Measurements from ENCODE around the gene CDC27. TPM values are rescaled to one million over a fixed set of nuclear protein-coding genes. Genes with fewer than 3 reads are reported as not detected.
"Not testable (repeated sequence)": the region's sequence is repeated elsewhere in the genome, so short reads cannot be mapped to it uniquely, and the experiment has no call there.

The CDC27 gene
- total RNA-seq, 2 experiments from 2014 or later, result 52.5 to 52.8 TPM

- H3K4me3 ChIP-seq (ENCODE audit: low read length), result no peak overlapping the region
- H3K27ac ChIP-seq (ENCODE audit: low read depth in 1 of 2, low read length in 2 of 2), result no peak overlapping the region
- peaks cover 10% of the 10 kb centered on the region for H3K4me1 ChIP-seq (ENCODE audit: insufficient read depth, low read length)
- ATAC-seq (ENCODE audit: poor library complexity), result no peak
- Mint-ChIP-seq H3K4me3 (no peak overlapping the region), H3K9me3 (no peaks in the 10 kb centered on the region), H3K36me3 (ENCODE audit: low read depth) (no peaks in the 10 kb centered on the region), H3K27ac (no peak overlapping the region), H3K4me1 (ENCODE audit: low read depth) (peaks cover 34% of the 10 kb centered on the region), H3K27me3 (no peaks in the 10 kb centered on the region)
- H3K27me3 ChIP-seq (ENCODE audit: control insufficient read depth in 1 of 2, insufficient read depth in 2 of 2, low read length in 2 of 2), result no peaks in the 10 kb centered on the region
- intact Hi-C loops (cut with DNase I, micrococcal nuclease), result no loop called here
- no peak for TF ChIP-seq CTCF (IDR thresholded peaks at IDR 0.05)
- H3K36me3 ChIP-seq (ENCODE audit: insufficient read depth, low read length), result peaks cover 2% of the 10 kb centered on the region
- ChIA-PET CTCF (no interaction called here), POLR2A (no interaction called here)
- peak in 2 of 14 experiments; percentile 9 to 26 for DNase-seq
- no peaks in the 10 kb centered on the region for H3K9me3 ChIP-seq (ENCODE audit: control insufficient read depth in 1 of 2, insufficient read depth in 1 of 2, low read length in 2 of 2)
These were observed 116.2 kb downstream of the CDC27 start for GRCh38 chr17:47072886-47073285.

GRCh38 chr17:47071171-47071570 is 117.9 kb downstream of the CDC27 start:
- CTCF ChIA-PET; H3K27ac ChIP-seq (ENCODE audit: low read depth in 1 of 2, low read length in 2 of 2); H3K4me3 Mint-ChIP-seq; H3K27ac Mint-ChIP-seq; H3K36me3 Mint-ChIP-seq (ENCODE audit: low read depth); H3K36me3 ChIP-seq (ENCODE audit: insufficient read depth, low read length); ATAC-seq (ENCODE audit: poor library complexity); DNase-seq; H3K4me3 ChIP-seq (ENCODE audit: low read length); H3K9me3 Mint-ChIP-seq; intact Hi-C loops (cut with DNase I, micrococcal nuclease); H3K27me3 Mint-ChIP-seq; H3K27me3 ChIP-seq (ENCODE audit: control insufficient read depth in 1 of 2, insufficient read depth in 2 of 2, low read length in 2 of 2); H3K9me3 ChIP-seq (ENCODE audit: control insufficient read depth in 1 of 2, insufficient read depth in 1 of 2, low read length in 2 of 2); POLR2A ChIA-PET: not testable (repeated sequence)
- H3K4me1 Mint-ChIP-seq (ENCODE audit: low read depth), result peaks cover 49% of the 10 kb centered on the region
- peaks cover 13% of the 10 kb centered on the region for H3K4me1 ChIP-seq (ENCODE audit: insufficient read depth, low read length)

- H3K36me3 Mint-ChIP-seq (ENCODE audit: low read depth); CTCF ChIA-PET; POLR2A ChIA-PET; H3K9me3 Mint-ChIP-seq; H3K9me3 ChIP-seq (ENCODE audit: control insufficient read depth in 1 of 2, insufficient read depth in 1 of 2, low read length in 2 of 2); ATAC-seq (ENCODE audit: poor library complexity); intact Hi-C loops (cut with DNase I, micrococcal nuclease); H3K36me3 ChIP-seq (ENCODE audit: insufficient read depth, low read length); H3K4me3 Mint-ChIP-seq; H3K27me3 ChIP-seq (ENCODE audit: control insufficient read depth in 1 of 2, insufficient read depth in 2 of 2, low read length in 2 of 2); H3K27me3 Mint-ChIP-seq; H3K27ac ChIP-seq (ENCODE audit: low read depth in 1 of 2, low read length in 2 of 2); H3K4me3 ChIP-seq (ENCODE audit: low read length); H3K27ac Mint-ChIP-seq: not testable (repeated sequence)
- H3K4me1 Mint-ChIP-seq (ENCODE audit: low read depth), result peaks cover 50% of the 10 kb centered on the region
- peak in 1 of 14 experiments; percentile 21 for DNase-seq
- peaks cover 13% of the 10 kb centered on the region for H3K4me1 ChIP-seq (ENCODE audit: insufficient read depth, low read length)
These were observed 118.8 kb downstream of the CDC27 start for GRCh38 chr17:47070266-47070665.

Other genes starting within 250 kb of the CDC27 start
- not detected for gene RPRML, start 210.0 kb downstream of the CDC27 start, total RNA-seq
- gene MYL4, start 20.1 kb upstream of the CDC27 start, total RNA-seq, result not detected
- gene ITGB3, start 64.5 kb upstream of the CDC27 start, total RNA-seq, result under 1 TPM in 1 of 2 experiments, not detected in 1; 0.05 TPM
- gene EFCAB13, start 134.7 kb upstream of the CDC27 start, total RNA-seq, result 10 to 100 TPM; 12.6 to 13.5 TPM

All from CD4-positive, alpha-beta T cell (primary cell).